Common myeloid progenitor, CD34-positive (primary cell): Measurements from ENCODE around the gene REV3L.
A peak's percentile ranks its signal among the peaks of the same experiment; 100 is the strongest.

ENCODE experiments used
- CTCF ChIA-PET: fragments of 350-600 bp; sonication (Branson Sonifier 250); formaldehyde crosslinking; loops from one replicate; lab custom pipeline; 2021; ENCODE audit warnings: antibody characterized with exemption; lab: Charles Lee
- POLR2A ChIA-PET: fragments of 350-600 bp; sonication (Branson Sonifier 250); formaldehyde crosslinking; loops from one replicate; lab custom pipeline; 2021; ENCODE audit warnings: antibody characterized with exemption; lab: Charles Lee
- DNase-seq, 3 donors: peaks; one replicate each; pipeline versions ENCODE4 v3.0.0 to v3.0.0-alpha.2; 2013
- H3K27ac ChIP-seq, 2 experiments: 1 replicate in 1 of 2; 2 replicates in 1 of 2; pipeline ENCODE4 v1.7.0; 2013; ENCODE audit warnings: inconsistent platforms in 2 of 2, low read length in 2 of 2, mild to moderate bottlenecking in 2 of 2, low read depth in 1 of 2, moderate library complexity in 1 of 2; ENCODE audit not compliant: severe bottlenecking in 2 of 2, insufficient read depth in 1 of 2, poor library complexity in 1 of 2
- H3K27me3 ChIP-seq, 5 experiments: replicated peaks in 2 of 5; 1 replicate in 3 of 5; 2 replicates in 2 of 5; pipeline versions ENCODE4 v1.6.1 to v1.7.0; 2013; ENCODE audit warnings: low read length in 4 of 5, mild to moderate bottlenecking in 2 of 5, moderate library complexity in 2 of 5, inconsistent platforms in 1 of 5; ENCODE audit not compliant: insufficient read depth in 5 of 5, control insufficient read depth in 4 of 5
- H3K36me3 ChIP-seq, 4 experiments: 1 replicate in 2 of 4; 2 replicates in 2 of 4; pipeline versions ENCODE4 v1.6.1 to v1.7.0; 2013; ENCODE audit warnings: low read length in 3 of 4, control low read depth in 1 of 4, mild to moderate bottlenecking in 1 of 4; ENCODE audit not compliant: control insufficient read depth in 4 of 4, insufficient read depth in 4 of 4
- H3K4me1 ChIP-seq, 4 experiments: 1 replicate in 3 of 4; 2 replicates in 1 of 4; pipeline versions ENCODE4 v1.6.1 to v1.7.1; 2013; ENCODE audit warnings: low read length in 3 of 4, mild to moderate bottlenecking in 3 of 4, control low read depth in 1 of 4, inconsistent platforms in 1 of 4, moderate library complexity in 1 of 4; ENCODE audit not compliant: control insufficient read depth in 4 of 4, insufficient read depth in 4 of 4; ENCODE audit errors: control extremely low read depth in 1 of 4
- H3K4me3 ChIP-seq, 7 experiments: 1 replicate in 4 of 7; 2 replicates in 3 of 7; pipeline versions ENCODE4 v1.5.1 to v1.7.0; 2013; ENCODE audit warnings: mild to moderate bottlenecking in 7 of 7, low read length in 6 of 7, moderate library complexity in 6 of 7, inconsistent platforms in 2 of 7, low read depth in 2 of 7, control low read depth in 1 of 7; ENCODE audit not compliant: insufficient read depth in 4 of 7, control insufficient read depth in 1 of 7; ENCODE audit errors: extremely low read depth in 1 of 7
- H3K9me3 ChIP-seq, 5 experiments: 1 replicate in 4 of 5; 2 replicates in 1 of 5; pipeline versions ENCODE4 v1.6.1 to v1.7.1; 2013; ENCODE audit warnings: low read length in 4 of 5, mild to moderate bottlenecking in 2 of 5, inconsistent platforms in 1 of 5, low read depth in 1 of 5, moderate library complexity in 1 of 5; ENCODE audit not compliant: control insufficient read depth in 4 of 5, insufficient read depth in 2 of 5; ENCODE audit errors: control extremely low read depth in 1 of 5
- WGBS: methylation state at CpG from one replicate; pipeline ENCODE4 v1.1.5; 2013; ENCODE audit not compliant: insufficient coverage; 5-methylcytosine and 5-hydroxymethylcytosine counted together

REV3L gene

GRCh38 chr6:111379302-111379701 is 103.7 kb downstream of the REV3L start:
- CTCF ChIA-PET, result interaction anchor here (1.1 kb wide), 1 partner anchor 17 kb away, joined by 3 read pairs; no protein-coding TSS in a partner anchor
- POLR2A ChIA-PET, result no interaction called here

GRCh38 chr6:111377558-111378120 is 105.4 kb downstream of the REV3L start:
- 100% methylated on average over 2 of the region's 2 CpGs for WGBS
- CTCF ChIA-PET, result interaction anchor here (1.2 to 1.5 kb wide), 2 partner anchors 17 to 84 kb away, joined by 3 to 5 read pairs; no protein-coding TSS in a partner anchor
- DNase-seq, result peak in 2 of 3 donors; percentile 17 to 23

More at GRCh38 chr6:111379302-111379701, 103.7 kb downstream of the REV3L start:
- no peak overlapping the region for H3K4me3 ChIP-seq
- DNase-seq, result no peak
- H3K36me3 ChIP-seq, result peaks cover 12 to 56% (median 23%) of the 10 kb centered on the region in 4 experiments
- no peak overlapping the region for H3K27ac ChIP-seq
- no peaks in the 10 kb centered on the region for H3K27me3 ChIP-seq
- H3K4me1 ChIP-seq, result peaks cover 0 to 2% (median 0%) of the 10 kb centered on the region in 4 experiments
- no peaks in the 10 kb centered on the region for H3K9me3 ChIP-seq

GRCh38 chr6:111367393-111368088 is 115.5 kb downstream of the REV3L start:
- Histone ChIP-seq H3K27ac (no peak overlapping the region), H3K4me1 (peaks cover 0 to 5% (median 0%) of the 10 kb centered on the region in 4 experiments), H3K27me3 (no peaks in the 10 kb centered on the region), H3K4me3 (no peak overlapping the region), H3K36me3 (peaks cover 5 to 30% (median 16%) of the 10 kb centered on the region in 4 experiments), H3K9me3 (no peaks in the 10 kb centered on the region)
- 95% methylated on average over 8 of the region's 9 CpGs for WGBS
- no peak for DNase-seq
- POLR2A ChIA-PET, result no interaction called here
- CTCF ChIA-PET, result interaction anchor here (0.7 to 1.2 kb wide), 3 partner anchors 30 to 111 kb away, joined by 3 read pairs; no protein-coding TSS in a partner anchor

More at GRCh38 chr6:111377558-111378120, 105.4 kb downstream of the REV3L start:
- Histone ChIP-seq H3K4me1 (peaks cover 0 to 2% (median 0%) of the 10 kb centered on the region in 4 experiments), H3K36me3 (peaks cover 12 to 52% (median 29%) of the 10 kb centered on the region in 4 experiments), H3K27ac (no peak overlapping the region), H3K4me3 (no peak overlapping the region), H3K27me3 (no peaks in the 10 kb centered on the region), H3K9me3 (no peaks in the 10 kb centered on the region)
- POLR2A ChIA-PET, result no interaction called here

GRCh38 chr6:111361648-111362047 is 121.4 kb downstream of the REV3L start:
- Histone ChIP-seq H3K36me3 (peaks cover 2 to 18% (median 11%) of the 10 kb centered on the region in 4 experiments), H3K27me3 (no peaks in the 10 kb centered on the region), H3K4me1 (peaks cover 0 to 3% (median 0%) of the 10 kb centered on the region in 4 experiments), H3K9me3 (no peaks in the 10 kb centered on the region), H3K27ac (no peak overlapping the region), H3K4me3 (no peak overlapping the region)
- CTCF ChIA-PET, result interaction anchor here (1.5 to 2.5 kb wide), 3 partner anchors 14 to 117 kb away, joined by 4 to 12 read pairs (median 4); no protein-coding TSS in a partner anchor
- 44% methylated on average over 4 of the region's 5 CpGs for WGBS
- POLR2A ChIA-PET, result no interaction called here
- peak; percentile 30 to 42 (median 41) for DNase-seq

GRCh38 chr6:111358454-111358853 is 124.6 kb downstream of the REV3L start:
- Histone ChIP-seq H3K4me1 (no peaks in the 10 kb centered on the region), H3K4me3 (no peak overlapping the region), H3K36me3 (peaks cover 6 to 37% (median 24%) of the 10 kb centered on the region in 4 experiments), H3K9me3 (no peaks in the 10 kb centered on the region), H3K27me3 (no peaks in the 10 kb centered on the region), H3K27ac (no peak overlapping the region)
- no CpG with 5 or more reads among the region's 1 CpG for WGBS
- ChIA-PET CTCF (interaction anchor here (1.3 to 2.5 kb wide), 2 partner anchors 17 to 120 kb away, joined by 3 to 12 read pairs; no protein-coding TSS in a partner anchor), POLR2A (interaction anchor here (0.6 kb wide), 1 partner anchor 518 kb away, joined by 3 read pairs; no protein-coding TSS in a partner anchor)
- no peak for DNase-seq

- ChIA-PET POLR2A (interaction anchor here (0.6 kb wide), 1 partner anchor 519 kb away, joined by 3 read pairs; no protein-coding TSS in a partner anchor), CTCF (interaction anchor here (0.8 to 2.5 kb wide), 2 partner anchors 121 to 127 kb away, joined by 3 to 12 read pairs; no protein-coding TSS in a partner anchor)
- Histone ChIP-seq H3K4me3 (no peak overlapping the region), H3K27me3 (no peaks in the 10 kb centered on the region), H3K36me3 (peaks cover 6 to 38% (median 25%) of the 10 kb centered on the region in 4 experiments), H3K27ac (no peak overlapping the region), H3K9me3 (no peaks in the 10 kb centered on the region), H3K4me1 (no peaks in the 10 kb centered on the region)
- no peak for DNase-seq
Measured at GRCh38 chr6:111357705-111358104, 125.3 kb downstream of the REV3L start.
